ENCODE data around the gene NOB1.

The NOB1 gene

GRCh38 chr16:69701452-69701851 lies 53.3 kb downstream of the NOB1 start:
- no peak for DNase-seq (ENCODE audit: low read depth in 2 of 2)
- no peak for TF ChIP-seq CTCF (IDR thresholded peaks at IDR 0.05; ENCODE audit: low read depth, low read length)
- H3K4me3 ChIP-seq (replicated peaks in 1 of 2; ENCODE audit: low read depth in 2 of 2, low read length in 2 of 2), result no peak overlapping the region

GRCh38 chr16:69699915-69700314 lies 54.8 kb downstream of the NOB1 start:
- H3K4me3 ChIP-seq (replicated peaks in 1 of 2; ENCODE audit: low read depth in 2 of 2, low read length in 2 of 2), result no peak overlapping the region
- DNase-seq (ENCODE audit: low read depth in 2 of 2), result no peak
- TF ChIP-seq CTCF (IDR thresholded peaks at IDR 0.05; ENCODE audit: low read depth, low read length), result no peak

GRCh38 chr16:69698404-69698803 lies 56.3 kb downstream of the NOB1 start:
- no peak for DNase-seq (ENCODE audit: low read depth in 2 of 2)
- TF ChIP-seq CTCF (IDR thresholded peaks at IDR 0.05; ENCODE audit: low read depth, low read length), result no peak

GRCh38 chr16:69693916-69694315 lies 60.8 kb downstream of the NOB1 start:
- DNase-seq (ENCODE audit: low read depth in 2 of 2), result no peak
- H3K4me3 ChIP-seq (replicated peaks in 1 of 2; ENCODE audit: low read depth in 2 of 2, low read length in 2 of 2), result no peak overlapping the region
- TF ChIP-seq CTCF (IDR thresholded peaks at IDR 0.05; ENCODE audit: low read depth, low read length), result no peak

More at GRCh38 chr16:69698404-69698803, 56.3 kb downstream of the NOB1 start:
- no peak overlapping the region for H3K4me3 ChIP-seq (replicated peaks in 1 of 2; ENCODE audit: low read depth in 2 of 2, low read length in 2 of 2)

- TF ChIP-seq CTCF (IDR thresholded peaks at IDR 0.05; ENCODE audit: low read depth, low read length), result no peak
- DNase-seq (ENCODE audit: low read depth in 2 of 2), result peak; percentile 23 to 49
- H3K4me3 ChIP-seq (replicated peaks in 1 of 2; ENCODE audit: low read depth in 2 of 2, low read length in 2 of 2), result no peak overlapping the region
These were observed 62.5 kb downstream of the NOB1 start for GRCh38 chr16:69691980-69692911.

Data from cardiac fibroblast (primary cell).